ENCODE results near the gene TBL3. TPM values are rescaled to one million over a fixed set of nuclear protein-coding genes. Genes with fewer than 3 reads are reported as not detected.

The TBL3 gene
- polyA plus RNA-seq, 4 donors = 27.8 to 49.6 (median 41.1) TPM

GRCh38 chr16:1998360-1998835, 26.5 kb downstream of the TBL3 start:
- DNase-seq (ENCODE audit: low read depth in 4 of 4, low spot score in 2 of 4) = no peak

GRCh38 chr16:1998852-1999801, 27.3 kb downstream of the TBL3 start:
- no peak for DNase-seq (ENCODE audit: low read depth in 4 of 4, low spot score in 2 of 4)

GRCh38 chr16:1999866-2000514, 28.1 kb downstream of the TBL3 start:
- no peak for DNase-seq (ENCODE audit: low read depth in 4 of 4, low spot score in 2 of 4)

- DNase-seq (ENCODE audit: low read depth in 4 of 4, low spot score in 2 of 4) = no peak
Observed at GRCh38 chr16:2001035-2001434, 29.2 kb downstream of the TBL3 start.

GRCh38 chr16:2001456-2002355, 29.9 kb downstream of the TBL3 start:
- no peak for DNase-seq (ENCODE audit: low read depth in 4 of 4, low spot score in 2 of 4)

GRCh38 chr16:2002406-2003230, 30.8 kb downstream of the TBL3 start:
- DNase-seq (ENCODE audit: low read depth in 4 of 4, low spot score in 2 of 4) = no peak

- no peak for DNase-seq (ENCODE audit: low read depth in 4 of 4, low spot score in 2 of 4)
Observed at GRCh38 chr16:2003231-2003826, 31.5 kb downstream of the TBL3 start.

- DNase-seq (ENCODE audit: low read depth in 4 of 4, low spot score in 2 of 4) = peak in 1 of 4 donors; percentile 61
Observed at GRCh38 chr16:2003827-2004641, 32.2 kb downstream of the TBL3 start.

- DNase-seq (ENCODE audit: low read depth in 4 of 4, low spot score in 2 of 4) = no peak
Observed at GRCh38 chr16:2004795-2005517, 33.1 kb downstream of the TBL3 start.

GRCh38 chr16:2005646-2006045, 33.8 kb downstream of the TBL3 start:
- no peak for DNase-seq (ENCODE audit: low read depth in 4 of 4, low spot score in 2 of 4)

GRCh38 chr16:2006317-2006716, 34.5 kb downstream of the TBL3 start:
- DNase-seq (ENCODE audit: low read depth in 4 of 4, low spot score in 2 of 4) = no peak

GRCh38 chr16:2007081-2007836, 35.4 kb downstream of the TBL3 start:
- no peak for DNase-seq (ENCODE audit: low read depth in 4 of 4, low spot score in 2 of 4)

GRCh38 chr16:2008009-2008526, 36.2 kb downstream of the TBL3 start:
- DNase-seq (ENCODE audit: low read depth in 4 of 4, low spot score in 2 of 4) = no peak

GRCh38 chr16:2008631-2009163, 36.8 kb downstream of the TBL3 start:
- DNase-seq (ENCODE audit: low read depth in 4 of 4, low spot score in 2 of 4) = no peak

- DNase-seq (ENCODE audit: low read depth in 4 of 4, low spot score in 2 of 4) = no peak
Observed at GRCh38 chr16:2009164-2009711, 37.4 kb downstream of the TBL3 start.

GRCh38 chr16:2009791-2010510, 38.1 kb downstream of the TBL3 start, which contains the start of gene ZNF598:
Gene ZNF598, minus strand, starts transcription at chr16:2009821.
- DNase-seq (ENCODE audit: low read depth in 4 of 4, low spot score in 2 of 4) = peak in 2 of 4 donors; percentile 68 to 82

All from left renal cortex interstitium (tissue), 4 donors.